Measurements from ENCODE around the gene HRH2.

The HRH2 gene

GRCh38 chr5:175689147-175689991, 31.5 kb downstream of the HRH2 start:
- peaks cover 8 to 11% of the 10 kb centered on the region in 2 donors for H3K4me1 ChIP-seq (ENCODE audit: control insufficient read depth in 1 of 2, insufficient read depth in 2 of 2, low read length in 2 of 2)

GRCh38 chr5:175690025-175690424, 32.2 kb downstream of the HRH2 start:
- H3K9ac ChIP-seq (ENCODE audit: low read depth in 1 of 2, low read length in 2 of 2), result no peak overlapping the region
- H3K9me3 ChIP-seq (ENCODE audit: control insufficient read depth in 1 of 2, low read length in 2 of 2), result no peaks in the 10 kb centered on the region
- no peak overlapping the region for H3K27ac ChIP-seq (ENCODE audit: low read depth, low read length)
- peaks cover 8 to 11% of the 10 kb centered on the region in 2 donors for H3K4me1 ChIP-seq (ENCODE audit: control insufficient read depth in 1 of 2, insufficient read depth in 2 of 2, low read length in 2 of 2)
- H3K27me3 ChIP-seq (ENCODE audit: control insufficient read depth in 1 of 2, insufficient read depth in 2 of 2, low read length in 2 of 2), result no peaks in the 10 kb centered on the region
- H3K4me3 ChIP-seq (ENCODE audit: low read depth in 1 of 2, low read length in 2 of 2), result no peak overlapping the region
- peaks cover 0 to 3% of the 10 kb centered on the region in 2 donors for H3K36me3 ChIP-seq (ENCODE audit: control insufficient read depth in 1 of 2, insufficient read depth in 2 of 2, low read length in 2 of 2)

More at GRCh38 chr5:175689147-175689991, 31.5 kb downstream of the HRH2 start:
- Histone ChIP-seq H3K36me3 (ENCODE audit: control insufficient read depth in 1 of 2, insufficient read depth in 2 of 2, low read length in 2 of 2) (peaks cover 0 to 3% of the 10 kb centered on the region in 2 donors), H3K9me3 (ENCODE audit: control insufficient read depth in 1 of 2, low read length in 2 of 2) (no peaks in the 10 kb centered on the region), H3K27ac (ENCODE audit: low read depth, low read length) (no peak overlapping the region), H3K4me3 (ENCODE audit: low read depth in 1 of 2, low read length in 2 of 2) (no peak overlapping the region), H3K9ac (ENCODE audit: low read depth in 1 of 2, low read length in 2 of 2) (no peak overlapping the region), H3K27me3 (ENCODE audit: control insufficient read depth in 1 of 2, insufficient read depth in 2 of 2, low read length in 2 of 2) (no peaks in the 10 kb centered on the region)

- Histone ChIP-seq H3K4me3 (ENCODE audit: low read depth in 1 of 2, low read length in 2 of 2) (no peak overlapping the region), H3K9me3 (ENCODE audit: control insufficient read depth in 1 of 2, low read length in 2 of 2) (no peaks in the 10 kb centered on the region), H3K36me3 (ENCODE audit: control insufficient read depth in 1 of 2, insufficient read depth in 2 of 2, low read length in 2 of 2) (peaks cover 0 to 3% of the 10 kb centered on the region in 2 donors), H3K4me1 (ENCODE audit: control insufficient read depth in 1 of 2, insufficient read depth in 2 of 2, low read length in 2 of 2) (peaks cover 8 to 11% of the 10 kb centered on the region in 2 donors), H3K27me3 (ENCODE audit: control insufficient read depth in 1 of 2, insufficient read depth in 2 of 2, low read length in 2 of 2) (no peaks in the 10 kb centered on the region), H3K9ac (ENCODE audit: low read depth in 1 of 2, low read length in 2 of 2) (no peak overlapping the region), H3K27ac (ENCODE audit: low read depth, low read length) (no peak overlapping the region)
These were observed 32.7 kb downstream of the HRH2 start for GRCh38 chr5:175690586-175690985.

GRCh38 chr5:175691761-175692160, 33.9 kb downstream of the HRH2 start:
- H3K4me3 ChIP-seq (ENCODE audit: low read depth in 1 of 2, low read length in 2 of 2), result no peak overlapping the region
- H3K27ac ChIP-seq (ENCODE audit: low read depth, low read length), result no peak overlapping the region
- H3K4me1 ChIP-seq (ENCODE audit: control insufficient read depth in 1 of 2, insufficient read depth in 2 of 2, low read length in 2 of 2), result peaks cover 14% of the 10 kb centered on the region in 2 donors
- no peaks in the 10 kb centered on the region for H3K9me3 ChIP-seq (ENCODE audit: control insufficient read depth in 1 of 2, low read length in 2 of 2)
- H3K9ac ChIP-seq (ENCODE audit: low read depth in 1 of 2, low read length in 2 of 2), result no peak overlapping the region
- no peaks in the 10 kb centered on the region for H3K27me3 ChIP-seq (ENCODE audit: control insufficient read depth in 1 of 2, insufficient read depth in 2 of 2, low read length in 2 of 2)
- no peaks in the 10 kb centered on the region for H3K36me3 ChIP-seq (ENCODE audit: control insufficient read depth in 1 of 2, insufficient read depth in 2 of 2, low read length in 2 of 2)

GRCh38 chr5:175692235-175692995, 34.5 kb downstream of the HRH2 start:
- no peaks in the 10 kb centered on the region for H3K36me3 ChIP-seq (ENCODE audit: control insufficient read depth in 1 of 2, insufficient read depth in 2 of 2, low read length in 2 of 2)
- H3K9me3 ChIP-seq (ENCODE audit: control insufficient read depth in 1 of 2, low read length in 2 of 2), result no peaks in the 10 kb centered on the region
- H3K9ac ChIP-seq (ENCODE audit: low read depth in 1 of 2, low read length in 2 of 2), result no peak overlapping the region
- no peaks in the 10 kb centered on the region for H3K27me3 ChIP-seq (ENCODE audit: control insufficient read depth in 1 of 2, insufficient read depth in 2 of 2, low read length in 2 of 2)
- no peak overlapping the region for H3K4me3 ChIP-seq (ENCODE audit: low read depth in 1 of 2, low read length in 2 of 2)
- H3K27ac ChIP-seq (ENCODE audit: low read depth, low read length), result no peak overlapping the region
- peaks cover 10 to 16% of the 10 kb centered on the region in 2 donors for H3K4me1 ChIP-seq (ENCODE audit: control insufficient read depth in 1 of 2, insufficient read depth in 2 of 2, low read length in 2 of 2)

GRCh38 chr5:175692996-175693710, 35.3 kb downstream of the HRH2 start:
- H3K9me3 ChIP-seq (ENCODE audit: control insufficient read depth in 1 of 2, low read length in 2 of 2), result no peaks in the 10 kb centered on the region
- H3K9ac ChIP-seq (ENCODE audit: low read depth in 1 of 2, low read length in 2 of 2), result no peak overlapping the region
- H3K4me3 ChIP-seq (ENCODE audit: low read depth in 1 of 2, low read length in 2 of 2), result no peak overlapping the region
- H3K36me3 ChIP-seq (ENCODE audit: control insufficient read depth in 1 of 2, insufficient read depth in 2 of 2, low read length in 2 of 2), result no peaks in the 10 kb centered on the region
- no peaks in the 10 kb centered on the region for H3K27me3 ChIP-seq (ENCODE audit: control insufficient read depth in 1 of 2, insufficient read depth in 2 of 2, low read length in 2 of 2)
- H3K27ac ChIP-seq (ENCODE audit: low read depth, low read length), result no peak overlapping the region
- peaks cover 10 to 16% of the 10 kb centered on the region in 2 donors for H3K4me1 ChIP-seq (ENCODE audit: control insufficient read depth in 1 of 2, insufficient read depth in 2 of 2, low read length in 2 of 2)

- peaks cover 10 to 13% of the 10 kb centered on the region in 2 donors for H3K4me1 ChIP-seq (ENCODE audit: control insufficient read depth in 1 of 2, insufficient read depth in 2 of 2, low read length in 2 of 2)
- H3K27me3 ChIP-seq (ENCODE audit: control insufficient read depth in 1 of 2, insufficient read depth in 2 of 2, low read length in 2 of 2), result no peaks in the 10 kb centered on the region
- H3K9ac ChIP-seq (ENCODE audit: low read depth in 1 of 2, low read length in 2 of 2), result no peak overlapping the region
- no peaks in the 10 kb centered on the region for H3K9me3 ChIP-seq (ENCODE audit: control insufficient read depth in 1 of 2, low read length in 2 of 2)
- H3K27ac ChIP-seq (ENCODE audit: low read depth, low read length), result no peak overlapping the region
- H3K4me3 ChIP-seq (ENCODE audit: low read depth in 1 of 2, low read length in 2 of 2), result no peak overlapping the region
- no peaks in the 10 kb centered on the region for H3K36me3 ChIP-seq (ENCODE audit: control insufficient read depth in 1 of 2, insufficient read depth in 2 of 2, low read length in 2 of 2)
These were observed 35.9 kb downstream of the HRH2 start for GRCh38 chr5:175693741-175694140.

- Histone ChIP-seq H3K36me3 (ENCODE audit: control insufficient read depth in 1 of 2, insufficient read depth in 2 of 2, low read length in 2 of 2) (no peaks in the 10 kb centered on the region), H3K27ac (ENCODE audit: low read depth, low read length) (no peak overlapping the region), H3K9me3 (ENCODE audit: control insufficient read depth in 1 of 2, low read length in 2 of 2) (no peaks in the 10 kb centered on the region), H3K4me3 (ENCODE audit: low read depth in 1 of 2, low read length in 2 of 2) (no peak overlapping the region), H3K27me3 (ENCODE audit: control insufficient read depth in 1 of 2, insufficient read depth in 2 of 2, low read length in 2 of 2) (no peaks in the 10 kb centered on the region), H3K4me1 (ENCODE audit: control insufficient read depth in 1 of 2, insufficient read depth in 2 of 2, low read length in 2 of 2) (peaks cover 8 to 10% of the 10 kb centered on the region in 2 donors), H3K9ac (ENCODE audit: low read depth in 1 of 2, low read length in 2 of 2) (no peak overlapping the region)
These were observed 36.7 kb downstream of the HRH2 start for GRCh38 chr5:175694371-175695160.

- H3K9me3 ChIP-seq (ENCODE audit: control insufficient read depth in 1 of 2, low read length in 2 of 2), result no peaks in the 10 kb centered on the region
- H3K27me3 ChIP-seq (ENCODE audit: control insufficient read depth in 1 of 2, insufficient read depth in 2 of 2, low read length in 2 of 2), result no peaks in the 10 kb centered on the region
- no peaks in the 10 kb centered on the region for H3K36me3 ChIP-seq (ENCODE audit: control insufficient read depth in 1 of 2, insufficient read depth in 2 of 2, low read length in 2 of 2)
- H3K4me1 ChIP-seq (ENCODE audit: control insufficient read depth in 1 of 2, insufficient read depth in 2 of 2, low read length in 2 of 2), result peaks cover 8 to 10% of the 10 kb centered on the region in 2 donors
- no peak overlapping the region for H3K4me3 ChIP-seq (ENCODE audit: low read depth in 1 of 2, low read length in 2 of 2)
- H3K9ac ChIP-seq (ENCODE audit: low read depth in 1 of 2, low read length in 2 of 2), result no peak overlapping the region
- H3K27ac ChIP-seq (ENCODE audit: low read depth, low read length), result no peak overlapping the region
These were observed 37.6 kb downstream of the HRH2 start for GRCh38 chr5:175695161-175696126.

Measured in duodenal mucosa (tissue), 2 donors.